ENCODE results near the gene PROP1.

PROP1 gene

GRCh38 chr5:177985430-177986040, 10.5 kb downstream of the PROP1 start:
- in situ Hi-C loops (cut with MboI; ENCODE audit: low sequenced_read_pairs, unreplicated experiment): no loop called here

GRCh38 chr5:177984584-177985206, 11.3 kb downstream of the PROP1 start:
- in situ Hi-C loops (cut with MboI; ENCODE audit: low sequenced_read_pairs, unreplicated experiment): no loop called here
- no peak for DNase-seq (ENCODE audit: low spot score)
- TF ChIP-seq CTCF (IDR thresholded peaks at IDR 0.05; ENCODE audit: borderline replicate concordance, control extremely low read depth, extremely low read depth, insufficient read depth, missing control alignments): no peak

More at GRCh38 chr5:177985430-177986040, 10.5 kb downstream of the PROP1 start:
- no peak for TF ChIP-seq CTCF (IDR thresholded peaks at IDR 0.05; ENCODE audit: borderline replicate concordance, control extremely low read depth, extremely low read depth, insufficient read depth, missing control alignments)
- DNase-seq (ENCODE audit: low spot score): no peak

GRCh38 chr5:177983763-177984583, 12.1 kb downstream of the PROP1 start:
- DNase-seq (ENCODE audit: low spot score): peak; percentile 33
- no peak for TF ChIP-seq CTCF (IDR thresholded peaks at IDR 0.05; ENCODE audit: borderline replicate concordance, control extremely low read depth, extremely low read depth, insufficient read depth, missing control alignments)
- in situ Hi-C loops (cut with MboI; ENCODE audit: low sequenced_read_pairs, unreplicated experiment): no loop called here

GRCh38 chr5:177982956-177983355, 13.1 kb downstream of the PROP1 start:
- in situ Hi-C loops (cut with MboI; ENCODE audit: low sequenced_read_pairs, unreplicated experiment): no loop called here
- DNase-seq (ENCODE audit: low spot score): peak; percentile 33
- TF ChIP-seq CTCF (IDR thresholded peaks at IDR 0.05; ENCODE audit: borderline replicate concordance, control extremely low read depth, extremely low read depth, insufficient read depth, missing control alignments): no peak

GRCh38 chr5:177982072-177982727, 13.8 kb downstream of the PROP1 start:
- no peak for TF ChIP-seq CTCF (IDR thresholded peaks at IDR 0.05; ENCODE audit: borderline replicate concordance, control extremely low read depth, extremely low read depth, insufficient read depth, missing control alignments)
- peak; percentile 64 for DNase-seq (ENCODE audit: low spot score)
- in situ Hi-C loops (cut with MboI; ENCODE audit: low sequenced_read_pairs, unreplicated experiment): no loop called here

All from GM13976 (cell line).